GM23338 (cell line): ENCODE data around the gene CPB2. TPM values are rescaled to one million over a fixed set of nuclear protein-coding genes. Genes with fewer than 3 reads are reported as not detected.

Experiments
- ATAC-seq: fragments of 200-7000 bp; cut with Tn5 transposase; 3 replicates; pipeline ENCODE4 v1.9.1; 2020
- DNase-seq: peaks from one replicate; pipeline ENCODE4 v3.0.0-alpha.2; 2015; ENCODE audit warnings: low spot score
- H2AFZ ChIP-seq: fragments of 200-600 bp; sonication (generic); 2 replicates; pipeline ENCODE4 v1.8.0; 2016; ENCODE audit warnings: antibody characterized with exemption, mild to moderate bottlenecking, moderate library complexity
- H3F3A ChIP-seq: fragments of 200-600 bp; sonication (generic); replicated peaks from 2 replicates; pipeline ENCODE4 v1.8.0; 2017; ENCODE audit warnings: antibody characterized with exemption, mixed run types, low read depth
- H3K27ac ChIP-seq: fragments of 200-600 bp; sonication (generic); 2 replicates; pipeline ENCODE4 v1.6.1; 2016; ENCODE audit warnings: low read depth
- H3K27me3 ChIP-seq: fragments of 200-600 bp; sonication (generic); 2 replicates; pipeline ENCODE4 v1.8.0; 2016; ENCODE audit warnings: mild to moderate bottlenecking, mixed run types, moderate library complexity; ENCODE audit not compliant: insufficient read depth
- H3K36me3 ChIP-seq: fragments of 200-600 bp; sonication (generic); 2 replicates; pipeline ENCODE4 v1.8.0; 2016; ENCODE audit warnings: mild to moderate bottlenecking; ENCODE audit not compliant: insufficient read depth
- H3K4me1 ChIP-seq: fragments of 200-600 bp; sonication (generic); 2 replicates; pipeline ENCODE4 v1.8.0; 2016; ENCODE audit warnings: mild to moderate bottlenecking, moderate library complexity; ENCODE audit not compliant: insufficient read depth
- H3K4me2 ChIP-seq: fragments of 200-600 bp; sonication (generic); 2 replicates; pipeline ENCODE4 v1.7.1; 2017; ENCODE audit warnings: mixed run types
- H3K4me3 ChIP-seq: fragments of 200-600 bp; sonication (generic); 2 replicates; pipeline ENCODE4 v1.6.1; 2016; ENCODE audit warnings: mixed run types
- H3K79me2 ChIP-seq: fragments of 200-600 bp; sonication (generic); replicated peaks from 2 replicates; pipeline ENCODE4 v1.8.0; 2017; ENCODE audit warnings: mild to moderate bottlenecking; ENCODE audit not compliant: insufficient read depth
- H3K9me2 ChIP-seq: fragments of 200-600 bp; sonication (generic); 2 replicates; pipeline ENCODE4 v1.8.0; 2017; ENCODE audit not compliant: insufficient read depth
- H4K20me1 ChIP-seq: fragments of 200-600 bp; sonication (generic); replicated peaks from 2 replicates; pipeline ENCODE4 v1.8.0; 2017; ENCODE audit warnings: mild to moderate bottlenecking; ENCODE audit not compliant: insufficient read depth
- H3K27ac Mint-ChIP-seq: 2 replicates; pipeline ENCODE4 v1.8.0; 2020; ENCODE audit warnings: inconsistent platforms, mild to moderate bottlenecking, moderate library complexity, mixed read lengths
- H3K27me3 Mint-ChIP-seq: 3 replicates; pipeline ENCODE4 v1.8.0; 2022; ENCODE audit warnings: low read depth, mild to moderate bottlenecking, moderate library complexity, mixed read lengths, inconsistent platforms; ENCODE audit not compliant: insufficient read depth, poor library complexity
- H3K36me3 Mint-ChIP-seq: 3 replicates; pipeline ENCODE4 v1.8.0; 2021; ENCODE audit warnings: low read depth, mild to moderate bottlenecking, inconsistent platforms, moderate library complexity, mixed read lengths
- H3K4me1 Mint-ChIP-seq: 3 replicates; pipeline ENCODE4 v1.8.0; 2020; ENCODE audit warnings: mild to moderate bottlenecking, inconsistent platforms, mixed read lengths
- H3K4me3 Mint-ChIP-seq: 3 replicates; pipeline ENCODE4 v1.8.0; 2021; ENCODE audit warnings: moderate library complexity, mild to moderate bottlenecking, inconsistent platforms, mixed read lengths
- H3K9me3 Mint-ChIP-seq: 3 replicates; pipeline ENCODE4 v1.8.0; 2020; ENCODE audit warnings: moderate library complexity, mild to moderate bottlenecking, inconsistent platforms, mixed read lengths
- EZH2phosphoT487 ChIP-seq: fragments of 200-600 bp; sonication (generic); IDR thresholded peaks from one replicate; pipeline ENCODE4 v1.8.1; 2018; ENCODE audit warnings: antibody characterized with exemption; ENCODE audit not compliant: unreplicated experiment
- POLR2AphosphoS5 ChIP-seq: IDR thresholded peaks from 2 replicates; pipeline ENCODE4 v1.6.1; 2016; ENCODE audit warnings: antibody characterized with exemption, low read depth
- polyA plus RNA-seq: library from polyadenylated mRNA; unstranded; fragments of >200 nt; fragmentation: Nextera tagmentation; extraction: Ambion mirVana; gene quantifications from 2 replicates; pipeline ENCODE4 v1.2.1, GENCODE V29; 2016
- total RNA-seq: library from RNA; depleted of rRNA; stranded (reverse); fragments of >200 nt; shearing (Covaris generic); gene quantifications from 2 replicates; pipeline ENCODE4 v1.2.3, GENCODE V29; 2014
- TF ChIP-seq, protein P1 (sequence below): IDR thresholded peaks from one replicate; pipeline ENCODE4 v1.6.1; 2018; ENCODE audit warnings: antibody characterized with exemption; ENCODE audit not compliant: unreplicated experiment
- TF ChIP-seq, protein P2 (sequence below): IDR thresholded peaks from 2 replicates; pipeline ENCODE4 v1.6.1; 2016; ENCODE audit warnings: antibody characterized with exemption
- TF ChIP-seq, protein P3 (sequence below), 2 experiments: fragments of 200-600 bp in 1 of 2; sonication (generic) in 1 of 2; conservative IDR thresholded peaks; 2 replicates each; pipeline versions ENCODE4 v1.5.1 to v1.6.1; 2016 to 2017; ENCODE audit warnings: antibody characterized with exemption in 2 of 2, low read depth in 2 of 2, mild to moderate bottlenecking in 2 of 2, moderate library complexity in 1 of 2
- TF ChIP-seq, protein P4 (sequence below): fragments of 250-450 bp; sonication (Bioruptor Pico); IDR thresholded peaks from 2 replicates; pipeline ENCODE4 v1.5.0; 2020; ENCODE audit warnings: mild to moderate bottlenecking, moderate library complexity

CPB2 gene
- total and polyA plus RNA-seq, 2 experiments from 2014 or later, result 0.47 TPM; not detected in 1

DNA sequence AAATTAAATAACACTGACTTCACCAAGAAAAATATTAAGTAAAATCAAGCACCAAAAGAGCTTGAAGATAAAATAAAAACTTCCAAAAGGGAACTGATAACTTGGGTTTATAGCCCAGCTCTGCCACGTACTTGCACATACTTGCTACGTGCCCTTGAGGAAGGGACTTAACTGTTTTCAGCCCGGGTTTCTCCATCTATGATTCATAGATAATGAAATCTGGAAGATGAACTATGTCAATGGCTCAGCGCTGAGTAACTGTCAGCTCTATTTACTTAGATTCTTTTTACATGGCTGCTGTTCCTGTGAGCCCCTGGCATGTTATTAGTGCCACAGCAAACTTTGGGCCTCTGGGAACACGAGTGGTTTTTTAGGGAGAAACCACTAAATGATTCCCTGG is 42.6 kb downstream of the CPB2 start (continued):
- TF ChIP-seq, protein P1, sequence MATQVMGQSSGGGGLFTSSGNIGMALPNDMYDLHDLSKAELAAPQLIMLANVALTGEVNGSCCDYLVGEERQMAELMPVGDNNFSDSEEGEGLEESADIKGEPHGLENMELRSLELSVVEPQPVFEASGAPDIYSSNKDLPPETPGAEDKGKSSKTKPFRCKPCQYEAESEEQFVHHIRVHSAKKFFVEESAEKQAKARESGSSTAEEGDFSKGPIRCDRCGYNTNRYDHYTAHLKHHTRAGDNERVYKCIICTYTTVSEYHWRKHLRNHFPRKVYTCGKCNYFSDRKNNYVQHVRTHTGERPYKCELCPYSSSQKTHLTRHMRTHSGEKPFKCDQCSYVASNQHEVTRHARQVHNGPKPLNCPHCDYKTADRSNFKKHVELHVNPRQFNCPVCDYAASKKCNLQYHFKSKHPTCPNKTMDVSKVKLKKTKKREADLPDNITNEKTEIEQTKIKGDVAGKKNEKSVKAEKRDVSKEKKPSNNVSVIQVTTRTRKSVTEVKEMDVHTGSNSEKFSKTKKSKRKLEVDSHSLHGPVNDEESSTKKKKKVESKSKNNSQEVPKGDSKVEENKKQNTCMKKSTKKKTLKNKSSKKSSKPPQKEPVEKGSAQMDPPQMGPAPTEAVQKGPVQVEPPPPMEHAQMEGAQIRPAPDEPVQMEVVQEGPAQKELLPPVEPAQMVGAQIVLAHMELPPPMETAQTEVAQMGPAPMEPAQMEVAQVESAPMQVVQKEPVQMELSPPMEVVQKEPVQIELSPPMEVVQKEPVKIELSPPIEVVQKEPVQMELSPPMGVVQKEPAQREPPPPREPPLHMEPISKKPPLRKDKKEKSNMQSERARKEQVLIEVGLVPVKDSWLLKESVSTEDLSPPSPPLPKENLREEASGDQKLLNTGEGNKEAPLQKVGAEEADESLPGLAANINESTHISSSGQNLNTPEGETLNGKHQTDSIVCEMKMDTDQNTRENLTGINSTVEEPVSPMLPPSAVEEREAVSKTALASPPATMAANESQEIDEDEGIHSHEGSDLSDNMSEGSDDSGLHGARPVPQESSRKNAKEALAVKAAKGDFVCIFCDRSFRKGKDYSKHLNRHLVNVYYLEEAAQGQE, result no peak
- TF ChIP-seq, protein P2, sequence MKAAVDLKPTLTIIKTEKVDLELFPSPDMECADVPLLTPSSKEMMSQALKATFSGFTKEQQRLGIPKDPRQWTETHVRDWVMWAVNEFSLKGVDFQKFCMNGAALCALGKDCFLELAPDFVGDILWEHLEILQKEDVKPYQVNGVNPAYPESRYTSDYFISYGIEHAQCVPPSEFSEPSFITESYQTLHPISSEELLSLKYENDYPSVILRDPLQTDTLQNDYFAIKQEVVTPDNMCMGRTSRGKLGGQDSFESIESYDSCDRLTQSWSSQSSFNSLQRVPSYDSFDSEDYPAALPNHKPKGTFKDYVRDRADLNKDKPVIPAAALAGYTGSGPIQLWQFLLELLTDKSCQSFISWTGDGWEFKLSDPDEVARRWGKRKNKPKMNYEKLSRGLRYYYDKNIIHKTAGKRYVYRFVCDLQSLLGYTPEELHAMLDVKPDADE, result no peak

DNA sequence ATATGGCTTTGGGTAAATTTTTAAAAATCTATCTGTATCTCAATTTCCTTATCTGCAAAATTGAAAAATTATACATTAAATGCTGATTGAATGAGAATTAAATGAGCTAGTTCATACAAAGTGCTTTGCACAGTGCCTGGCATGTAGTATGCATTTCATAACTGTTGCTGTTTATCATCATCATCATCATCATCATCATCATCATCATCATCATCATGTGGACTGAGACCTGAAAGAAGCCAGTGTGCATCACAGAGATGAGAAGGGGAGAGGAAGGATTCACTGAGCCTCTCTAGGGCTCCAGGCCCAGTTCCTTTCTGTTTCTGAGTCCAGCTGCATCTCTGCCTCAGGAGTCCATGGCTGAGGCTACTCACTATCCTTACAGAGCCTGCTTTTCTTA is 45.4 kb downstream of the CPB2 start:
- Histone ChIP-seq H3K4me1 (peaks cover 1% of the 10 kb centered on the region; the same call in 1 of the 2 replicates), H3K27me3 (no peaks in the 10 kb centered on the region), H3K4me2 (no peak overlapping the region), H3K27ac (no peak overlapping the region), H3K9me2 (no peaks in the 10 kb centered on the region), H3K36me3 (no peaks in the 10 kb centered on the region), H2AFZ (no peak overlapping the region), H4K20me1 (no peaks in the 10 kb centered on the region), H3K4me3 (no peak overlapping the region), H3K79me2 (no peaks in the 10 kb centered on the region), H3F3A (no peaks in the 10 kb centered on the region)
- H3K27ac Mint-ChIP-seq, result no peak overlapping the region
- no peaks in the 10 kb centered on the region for H3K9me3 Mint-ChIP-seq
- ATAC-seq (no peak), DNase-seq (no peak)
- H3K27me3 Mint-ChIP-seq, result no peaks in the 10 kb centered on the region
- H3K4me1 Mint-ChIP-seq, result no peaks in the 10 kb centered on the region
- no peak overlapping the region for H3K4me3 Mint-ChIP-seq
- no peaks in the 10 kb centered on the region for H3K36me3 Mint-ChIP-seq
- TF ChIP-seq, protein P1, result no peak
- TF ChIP-seq POLR2AphosphoS5 (no peak), EZH2phosphoT487 (no peak)
- TF ChIP-seq, protein P2, result no peak
- TF ChIP-seq, protein P3, sequence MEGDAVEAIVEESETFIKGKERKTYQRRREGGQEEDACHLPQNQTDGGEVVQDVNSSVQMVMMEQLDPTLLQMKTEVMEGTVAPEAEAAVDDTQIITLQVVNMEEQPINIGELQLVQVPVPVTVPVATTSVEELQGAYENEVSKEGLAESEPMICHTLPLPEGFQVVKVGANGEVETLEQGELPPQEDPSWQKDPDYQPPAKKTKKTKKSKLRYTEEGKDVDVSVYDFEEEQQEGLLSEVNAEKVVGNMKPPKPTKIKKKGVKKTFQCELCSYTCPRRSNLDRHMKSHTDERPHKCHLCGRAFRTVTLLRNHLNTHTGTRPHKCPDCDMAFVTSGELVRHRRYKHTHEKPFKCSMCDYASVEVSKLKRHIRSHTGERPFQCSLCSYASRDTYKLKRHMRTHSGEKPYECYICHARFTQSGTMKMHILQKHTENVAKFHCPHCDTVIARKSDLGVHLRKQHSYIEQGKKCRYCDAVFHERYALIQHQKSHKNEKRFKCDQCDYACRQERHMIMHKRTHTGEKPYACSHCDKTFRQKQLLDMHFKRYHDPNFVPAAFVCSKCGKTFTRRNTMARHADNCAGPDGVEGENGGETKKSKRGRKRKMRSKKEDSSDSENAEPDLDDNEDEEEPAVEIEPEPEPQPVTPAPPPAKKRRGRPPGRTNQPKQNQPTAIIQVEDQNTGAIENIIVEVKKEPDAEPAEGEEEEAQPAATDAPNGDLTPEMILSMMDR (conservative IDR thresholded peaks at IDR 0.05; ENCODE audit: low read depth in 2 of 2), result no peak
- TF ChIP-seq, protein P4, sequence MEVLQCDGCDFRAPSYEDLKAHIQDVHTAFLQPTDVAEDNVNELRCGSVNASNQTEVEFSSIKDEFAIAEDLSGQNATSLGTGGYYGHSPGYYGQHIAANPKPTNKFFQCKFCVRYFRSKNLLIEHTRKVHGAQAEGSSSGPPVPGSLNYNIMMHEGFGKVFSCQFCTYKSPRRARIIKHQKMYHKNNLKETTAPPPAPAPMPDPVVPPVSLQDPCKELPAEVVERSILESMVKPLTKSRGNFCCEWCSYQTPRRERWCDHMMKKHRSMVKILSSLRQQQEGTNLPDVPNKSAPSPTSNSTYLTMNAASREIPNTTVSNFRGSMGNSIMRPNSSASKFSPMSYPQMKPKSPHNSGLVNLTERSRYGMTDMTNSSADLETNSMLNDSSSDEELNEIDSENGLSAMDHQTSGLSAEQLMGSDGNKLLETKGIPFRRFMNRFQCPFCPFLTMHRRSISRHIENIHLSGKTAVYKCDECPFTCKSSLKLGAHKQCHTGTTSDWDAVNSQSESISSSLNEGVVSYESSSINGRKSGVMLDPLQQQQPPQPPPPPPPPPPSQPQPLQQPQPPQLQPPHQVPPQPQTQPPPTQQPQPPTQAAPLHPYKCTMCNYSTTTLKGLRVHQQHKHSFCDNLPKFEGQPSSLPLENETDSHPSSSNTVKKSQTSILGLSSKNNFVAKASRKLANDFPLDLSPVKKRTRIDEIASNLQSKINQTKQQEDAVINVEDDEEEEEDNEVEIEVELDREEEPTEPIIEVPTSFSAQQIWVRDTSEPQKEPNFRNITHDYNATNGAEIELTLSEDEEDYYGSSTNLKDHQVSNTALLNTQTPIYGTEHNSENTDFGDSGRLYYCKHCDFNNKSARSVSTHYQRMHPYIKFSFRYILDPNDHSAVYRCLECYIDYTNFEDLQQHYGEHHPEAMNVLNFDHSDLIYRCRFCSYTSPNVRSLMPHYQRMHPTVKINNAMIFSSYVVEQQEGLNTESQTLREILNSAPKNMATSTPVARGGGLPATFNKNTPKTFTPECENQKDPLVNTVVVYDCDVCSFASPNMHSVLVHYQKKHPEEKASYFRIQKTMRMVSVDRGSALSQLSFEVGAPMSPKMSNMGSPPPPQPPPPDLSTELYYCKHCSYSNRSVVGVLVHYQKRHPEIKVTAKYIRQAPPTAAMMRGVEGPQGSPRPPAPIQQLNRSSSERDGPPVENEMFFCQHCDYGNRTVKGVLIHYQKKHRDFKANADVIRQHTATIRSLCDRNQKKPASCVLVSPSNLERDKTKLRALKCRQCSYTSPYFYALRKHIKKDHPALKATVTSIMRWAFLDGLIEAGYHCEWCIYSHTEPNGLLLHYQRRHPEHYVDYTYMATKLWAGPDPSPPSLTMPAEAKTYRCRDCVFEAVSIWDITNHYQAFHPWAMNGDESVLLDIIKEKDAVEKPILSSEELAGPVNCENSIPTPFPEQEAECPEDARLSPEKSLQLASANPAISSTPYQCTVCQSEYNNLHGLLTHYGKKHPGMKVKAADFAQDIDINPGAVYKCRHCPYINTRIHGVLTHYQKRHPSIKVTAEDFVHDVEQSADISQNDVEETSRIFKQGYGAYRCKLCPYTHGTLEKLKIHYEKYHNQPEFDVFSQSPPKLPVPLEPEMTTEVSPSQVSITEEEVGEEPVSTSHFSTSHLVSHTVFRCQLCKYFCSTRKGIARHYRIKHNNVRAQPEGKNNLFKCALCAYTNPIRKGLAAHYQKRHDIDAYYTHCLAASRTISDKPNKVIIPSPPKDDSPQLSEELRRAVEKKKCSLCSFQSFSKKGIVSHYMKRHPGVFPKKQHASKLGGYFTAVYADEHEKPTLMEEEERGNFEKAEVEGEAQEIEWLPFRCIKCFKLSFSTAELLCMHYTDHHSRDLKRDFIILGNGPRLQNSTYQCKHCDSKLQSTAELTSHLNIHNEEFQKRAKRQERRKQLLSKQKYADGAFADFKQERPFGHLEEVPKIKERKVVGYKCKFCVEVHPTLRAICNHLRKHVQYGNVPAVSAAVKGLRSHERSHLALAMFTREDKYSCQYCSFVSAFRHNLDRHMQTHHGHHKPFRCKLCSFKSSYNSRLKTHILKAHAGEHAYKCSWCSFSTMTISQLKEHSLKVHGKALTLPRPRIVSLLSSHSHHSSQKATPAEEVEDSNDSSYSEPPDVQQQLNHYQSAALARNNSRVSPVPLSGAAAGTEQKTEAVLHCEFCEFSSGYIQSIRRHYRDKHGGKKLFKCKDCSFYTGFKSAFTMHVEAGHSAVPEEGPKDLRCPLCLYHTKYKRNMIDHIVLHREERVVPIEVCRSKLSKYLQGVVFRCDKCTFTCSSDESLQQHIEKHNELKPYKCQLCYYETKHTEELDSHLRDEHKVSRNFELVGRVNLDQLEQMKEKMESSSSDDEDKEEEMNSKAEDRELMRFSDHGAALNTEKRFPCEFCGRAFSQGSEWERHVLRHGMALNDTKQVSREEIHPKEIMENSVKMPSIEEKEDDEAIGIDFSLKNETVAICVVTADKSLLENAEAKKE (CRISPR knock-in tag), result no peak
